ENCODE data around the gene C1orf198. TPM values are rescaled to one million over a fixed set of nuclear protein-coding genes. Genes with fewer than 3 reads are reported as not detected.

C1orf198 gene
- polyA plus RNA-seq, 1 of the 3 experiments (the other 2 are of a cell fraction) = 12.3 TPM

DNA sequence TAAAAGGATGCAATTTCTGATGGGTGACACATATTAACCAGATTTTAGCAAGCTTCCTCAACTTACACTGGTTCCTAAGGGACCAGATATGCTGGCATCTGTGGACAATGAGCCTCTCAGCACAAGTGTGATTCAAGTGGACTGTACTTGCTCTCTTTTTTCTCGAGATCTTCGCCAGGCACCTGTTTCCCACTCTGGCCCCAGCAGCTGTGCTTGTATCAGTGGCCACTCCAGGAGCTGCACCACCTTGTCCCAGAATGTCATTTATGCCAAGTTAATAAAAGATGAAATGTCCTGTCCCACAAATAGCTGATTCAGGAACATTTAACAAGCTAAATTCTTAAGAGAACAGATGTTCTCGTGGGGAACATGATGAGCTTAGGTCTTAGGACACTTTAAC, 14.6 kb downstream of the C1orf198 start:
- CTCF ChIA-PET = interaction anchor here (1.2 kb wide), 1 partner anchor 29 kb away, joined by 3 read pairs; no protein-coding TSS in a partner anchor
- POLR2A ChIA-PET = no interaction called here

More for the DNA sequence above, 14.6 kb downstream of the C1orf198 start:
- no peaks in the 10 kb centered on the region for H3K9me2 ChIP-seq
- no peaks in the 10 kb centered on the region for H3K9me3 ChIP-seq
- 94% methylated on average over 3 of the region's 3 CpGs for WGBS (ENCODE audit: low lambda C conversion rate)
- DNase-seq = no peak
- H2AFZ ChIP-seq (ENCODE audit: low read depth) = no peak overlapping the region
- peaks cover 15 to 22% of the 10 kb centered on the region in 2 experiments for H3K36me3 ChIP-seq (replicated peaks in 1 of 2; ENCODE audit: control insufficient read depth in 1 of 2, insufficient read depth in 2 of 2, low read length in 1 of 2)
- peaks cover 26 to 41% of the 10 kb centered on the region in 2 experiments for H3K4me1 ChIP-seq (ENCODE audit: control insufficient read depth in 1 of 2, insufficient read depth in 2 of 2, low read depth in 1 of 2, low read length in 1 of 2)
- H3K27me3 ChIP-seq (ENCODE audit: insufficient read depth) = no peaks in the 10 kb centered on the region
- no peak overlapping the region for H3K9ac ChIP-seq
- H3K79me2 ChIP-seq (ENCODE audit: insufficient read depth) = peaks cover 26% of the 10 kb centered on the region; the same call in 1 of the 2 replicates
- peaks cover 33% of the 10 kb centered on the region for H4K20me1 ChIP-seq (ENCODE audit: insufficient read depth)
- H3K4me3 ChIP-seq (ENCODE audit: low read depth in 2 of 2, low read length in 1 of 2) = no peak overlapping the region
- TF ChIP-seq REST (IDR thresholded peaks at IDR 0.05; ENCODE audit: low read depth, low read length) (no peak), RCOR1 (IDR thresholded peaks at IDR 0.05; ENCODE audit: low read length) (no peak), SIN3A (IDR thresholded peaks at IDR 0.05; ENCODE audit: borderline replicate concordance, low read depth, low read length) (no peak), ELF1 (IDR thresholded peaks at IDR 0.05) (no peak), RFX5 (IDR thresholded peaks at IDR 0.05; ENCODE audit: low read length) (no peak), USF1 (IDR thresholded peaks at IDR 0.05; ENCODE audit: borderline replicate concordance, low read depth) (no peak), EZH2phosphoT487 (IDR thresholded peaks at IDR 0.05; ENCODE audit: borderline replicate concordance, low read depth) (no peak)
- TF ChIP-seq, protein P1, sequence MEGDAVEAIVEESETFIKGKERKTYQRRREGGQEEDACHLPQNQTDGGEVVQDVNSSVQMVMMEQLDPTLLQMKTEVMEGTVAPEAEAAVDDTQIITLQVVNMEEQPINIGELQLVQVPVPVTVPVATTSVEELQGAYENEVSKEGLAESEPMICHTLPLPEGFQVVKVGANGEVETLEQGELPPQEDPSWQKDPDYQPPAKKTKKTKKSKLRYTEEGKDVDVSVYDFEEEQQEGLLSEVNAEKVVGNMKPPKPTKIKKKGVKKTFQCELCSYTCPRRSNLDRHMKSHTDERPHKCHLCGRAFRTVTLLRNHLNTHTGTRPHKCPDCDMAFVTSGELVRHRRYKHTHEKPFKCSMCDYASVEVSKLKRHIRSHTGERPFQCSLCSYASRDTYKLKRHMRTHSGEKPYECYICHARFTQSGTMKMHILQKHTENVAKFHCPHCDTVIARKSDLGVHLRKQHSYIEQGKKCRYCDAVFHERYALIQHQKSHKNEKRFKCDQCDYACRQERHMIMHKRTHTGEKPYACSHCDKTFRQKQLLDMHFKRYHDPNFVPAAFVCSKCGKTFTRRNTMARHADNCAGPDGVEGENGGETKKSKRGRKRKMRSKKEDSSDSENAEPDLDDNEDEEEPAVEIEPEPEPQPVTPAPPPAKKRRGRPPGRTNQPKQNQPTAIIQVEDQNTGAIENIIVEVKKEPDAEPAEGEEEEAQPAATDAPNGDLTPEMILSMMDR (IDR thresholded peaks at IDR 0.05) = no peak
- H3F3A ChIP-seq (replicated peaks; ENCODE audit: insufficient read depth) = peaks cover 8% of the 10 kb centered on the region
- H3K4me2 ChIP-seq = no peak overlapping the region
- no peak overlapping the region for H3K27ac ChIP-seq (ENCODE audit: low read depth in 2 of 2, low read length in 1 of 2)
